Measurements from ENCODE around the gene GTPBP4. TPM values are rescaled to one million over a fixed set of nuclear protein-coding genes. Genes with fewer than 3 reads are reported as not detected.

The GTPBP4 gene
- total RNA-seq = 29.3 and 59.2 TPM in 2 replicates

DNA sequence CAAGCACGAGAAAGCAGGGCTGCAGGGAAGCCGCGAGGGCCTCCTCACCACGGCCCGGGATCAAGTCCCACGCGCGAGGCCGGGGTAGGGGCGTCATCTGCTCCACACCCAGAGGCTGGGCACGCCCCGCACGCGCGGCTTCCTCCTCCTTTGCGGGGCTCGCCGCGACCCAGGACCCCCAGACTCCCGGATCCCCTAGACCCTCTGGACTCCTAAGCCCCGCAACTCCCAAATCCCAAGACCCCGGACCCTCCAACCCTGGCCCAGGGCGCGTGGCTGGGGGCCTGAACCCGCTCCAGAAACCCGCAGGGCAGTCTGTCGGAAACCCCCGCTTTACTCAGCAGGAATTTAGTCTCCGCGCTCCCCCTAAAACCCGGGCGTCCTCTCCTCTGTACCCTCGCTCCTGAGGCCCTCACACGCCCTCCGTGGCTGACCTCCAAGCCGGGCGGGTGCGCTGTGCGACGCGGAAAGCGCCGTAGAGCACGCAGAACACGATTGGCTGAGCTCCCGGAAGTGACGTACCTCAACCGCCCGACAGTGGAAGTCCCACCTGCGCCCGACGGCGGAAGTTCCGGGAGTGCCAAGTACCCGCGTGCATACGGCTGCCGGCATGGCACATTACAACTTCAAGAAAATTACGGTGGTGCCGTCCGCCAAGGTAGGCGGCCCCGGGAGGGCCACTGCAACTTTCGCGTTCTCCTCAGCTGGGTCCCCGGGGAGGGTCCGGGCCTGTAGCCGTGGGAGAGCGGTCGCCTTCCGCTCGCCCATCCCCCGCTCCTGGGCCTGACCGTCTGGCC is at the start of gene GTPBP4:
TSS of gene GTPBP4 (plus strand) at position 565 of the 797 bp plus-strand sequence. CDS start at position 611, 46 bp downstream.
- peak; percentile 89 for DNase-seq (ENCODE audit: low read depth)
- Histone ChIP-seq H3K4me3 (ENCODE audit: low read depth, low read length) (peak within 1 kb of the TSS; percentile 78), H3K36me3 (ENCODE audit: control insufficient read depth, insufficient read depth, low read length) (peaks cover 2% of the 10 kb centered on the region), H3K27me3 (ENCODE audit: control insufficient read depth, insufficient read depth, low read length) (no peaks in the 10 kb centered on the region)
- TF ChIP-seq, protein P1, sequence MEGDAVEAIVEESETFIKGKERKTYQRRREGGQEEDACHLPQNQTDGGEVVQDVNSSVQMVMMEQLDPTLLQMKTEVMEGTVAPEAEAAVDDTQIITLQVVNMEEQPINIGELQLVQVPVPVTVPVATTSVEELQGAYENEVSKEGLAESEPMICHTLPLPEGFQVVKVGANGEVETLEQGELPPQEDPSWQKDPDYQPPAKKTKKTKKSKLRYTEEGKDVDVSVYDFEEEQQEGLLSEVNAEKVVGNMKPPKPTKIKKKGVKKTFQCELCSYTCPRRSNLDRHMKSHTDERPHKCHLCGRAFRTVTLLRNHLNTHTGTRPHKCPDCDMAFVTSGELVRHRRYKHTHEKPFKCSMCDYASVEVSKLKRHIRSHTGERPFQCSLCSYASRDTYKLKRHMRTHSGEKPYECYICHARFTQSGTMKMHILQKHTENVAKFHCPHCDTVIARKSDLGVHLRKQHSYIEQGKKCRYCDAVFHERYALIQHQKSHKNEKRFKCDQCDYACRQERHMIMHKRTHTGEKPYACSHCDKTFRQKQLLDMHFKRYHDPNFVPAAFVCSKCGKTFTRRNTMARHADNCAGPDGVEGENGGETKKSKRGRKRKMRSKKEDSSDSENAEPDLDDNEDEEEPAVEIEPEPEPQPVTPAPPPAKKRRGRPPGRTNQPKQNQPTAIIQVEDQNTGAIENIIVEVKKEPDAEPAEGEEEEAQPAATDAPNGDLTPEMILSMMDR (IDR thresholded peaks at IDR 0.05; ENCODE audit: insufficient read depth, low read length, poor library complexity, severe bottlenecking) = peak; percentile 19

DNA sequence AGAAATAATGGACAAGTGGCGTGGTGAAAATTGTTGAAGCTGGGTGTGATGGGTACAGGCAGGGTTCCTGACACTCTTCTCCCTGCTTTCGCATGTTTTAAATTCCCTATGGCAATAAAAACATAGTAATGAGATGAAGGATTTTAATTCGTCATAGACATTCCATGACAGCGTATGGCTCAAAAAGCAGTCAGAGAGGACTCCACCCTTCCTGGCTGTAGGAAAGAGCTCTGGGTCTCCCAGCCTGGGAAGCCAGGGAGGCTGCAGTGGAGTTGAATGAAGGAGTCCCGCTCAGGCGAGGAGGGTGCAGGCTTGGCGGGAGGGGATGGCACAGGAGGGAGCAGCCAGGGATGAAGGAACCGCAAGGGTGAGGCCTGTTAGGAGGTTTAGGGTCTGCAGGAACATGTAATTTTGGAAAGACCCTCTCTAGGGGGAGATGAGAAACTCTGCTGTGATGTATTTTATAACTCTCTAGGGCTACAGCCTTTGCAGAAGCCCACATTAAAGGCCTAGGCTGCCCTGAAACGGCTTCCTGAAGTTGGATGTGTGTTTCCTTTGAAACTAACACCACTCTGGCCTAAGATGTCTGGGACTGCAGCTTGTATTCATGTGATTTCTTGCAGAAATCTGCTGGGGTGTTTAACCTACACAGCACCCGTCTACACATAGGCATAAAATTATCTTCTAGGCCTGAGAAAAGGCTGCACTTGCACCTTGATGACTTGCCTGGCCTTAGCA is 49.1 kb upstream of the GTPBP4 start:
- no peak for DNase-seq (ENCODE audit: low read depth)
- Histone ChIP-seq H3K36me3 (ENCODE audit: control insufficient read depth, insufficient read depth, low read length) (no peaks in the 10 kb centered on the region), H3K4me3 (ENCODE audit: low read depth, low read length) (no peak overlapping the region), H3K27me3 (ENCODE audit: control insufficient read depth, insufficient read depth, low read length) (no peaks in the 10 kb centered on the region)
- TF ChIP-seq, protein P1 (IDR thresholded peaks at IDR 0.05; ENCODE audit: insufficient read depth, low read length, poor library complexity, severe bottlenecking) = no peak

DNA sequence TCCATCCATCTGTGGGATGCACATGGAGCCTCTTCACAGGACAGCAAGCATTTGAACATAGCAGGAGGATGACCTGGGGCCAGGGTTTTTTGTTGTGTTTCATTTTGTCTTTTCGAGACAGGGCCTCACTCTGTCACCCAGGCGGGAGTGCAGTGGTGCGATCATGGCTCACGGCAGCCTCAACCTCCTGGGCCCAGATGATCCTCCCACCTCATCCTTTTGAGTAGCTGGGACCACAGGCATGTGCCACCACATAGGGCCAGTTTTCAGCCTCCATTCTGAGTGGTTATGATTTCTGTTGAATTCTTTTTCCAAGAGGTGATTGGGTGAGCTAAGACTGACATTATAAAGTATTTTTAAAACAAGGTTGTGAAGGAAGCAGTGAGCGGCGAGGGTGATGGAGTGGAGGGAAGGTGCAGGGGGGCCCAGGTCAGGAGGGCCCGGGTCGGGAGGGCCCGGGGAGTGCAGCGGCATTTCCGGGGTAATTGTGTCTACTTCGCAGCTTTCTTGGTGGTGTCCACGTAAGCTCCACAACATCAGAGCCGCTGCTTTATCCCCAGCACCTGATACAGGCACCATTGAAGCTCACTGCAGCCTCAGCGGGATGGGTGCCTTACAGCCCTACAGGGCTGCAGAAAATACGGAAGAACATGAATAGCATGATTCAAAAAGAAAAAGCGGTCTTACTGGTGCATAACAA is 44.8 kb upstream of the GTPBP4 start:
- no peaks in the 10 kb centered on the region for H3K27me3 ChIP-seq (ENCODE audit: control insufficient read depth, insufficient read depth, low read length)

DNA sequence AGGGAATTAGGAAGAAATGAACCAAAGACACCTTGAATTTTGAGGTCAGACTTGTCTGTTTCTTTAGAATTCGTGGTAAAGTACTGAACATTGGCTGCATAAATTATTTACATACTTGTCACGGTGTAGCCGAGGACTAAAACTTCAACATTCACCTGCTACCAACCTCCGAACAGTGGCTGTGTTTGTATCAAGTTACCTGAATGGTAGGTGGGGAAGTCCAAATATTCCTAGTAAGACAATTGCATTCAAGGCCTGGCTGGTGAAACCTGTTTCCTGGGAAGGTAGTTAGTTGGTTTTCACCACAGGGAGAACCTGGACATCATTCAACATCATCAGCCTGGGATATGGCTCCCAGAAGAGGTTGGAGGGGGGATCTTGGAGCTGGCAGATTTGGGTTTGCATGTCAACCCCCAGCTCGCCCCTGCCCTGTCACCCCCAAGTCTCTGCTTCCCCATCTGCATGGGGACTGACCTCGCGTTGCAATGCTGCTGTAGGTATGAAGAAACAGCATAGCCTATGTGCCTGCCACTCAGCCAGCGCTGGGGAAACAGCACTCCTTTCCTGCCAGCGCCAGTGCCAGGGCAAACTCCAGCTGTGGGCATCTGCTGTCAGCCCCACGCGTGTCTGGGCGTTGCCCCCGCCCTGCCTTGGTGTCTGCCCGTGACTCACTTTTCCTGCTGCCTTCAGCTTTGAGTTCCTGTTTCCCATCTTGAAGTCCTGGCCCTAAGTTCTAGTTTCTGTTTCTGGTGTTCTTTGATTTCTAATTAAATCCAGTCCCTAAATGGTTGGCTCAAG is 44.0 kb upstream of the GTPBP4 start:
- Histone ChIP-seq H3K27me3 (ENCODE audit: control insufficient read depth, insufficient read depth, low read length) (no peaks in the 10 kb centered on the region), H3K36me3 (ENCODE audit: control insufficient read depth, insufficient read depth, low read length) (no peaks in the 10 kb centered on the region), H3K4me3 (ENCODE audit: low read depth, low read length) (no peak overlapping the region)
- TF ChIP-seq, protein P1 (IDR thresholded peaks at IDR 0.05; ENCODE audit: insufficient read depth, low read length, poor library complexity, severe bottlenecking) = no peak
- no peak for DNase-seq (ENCODE audit: low read depth)

More for the DNA sequence above, 44.8 kb upstream of the GTPBP4 start:
- DNase-seq (ENCODE audit: low read depth) = no peak
- Histone ChIP-seq H3K4me3 (ENCODE audit: low read depth, low read length) (no peak overlapping the region), H3K36me3 (ENCODE audit: control insufficient read depth, insufficient read depth, low read length) (no peaks in the 10 kb centered on the region)
- TF ChIP-seq, protein P1 (IDR thresholded peaks at IDR 0.05; ENCODE audit: insufficient read depth, low read length, poor library complexity, severe bottlenecking) = no peak

DNA sequence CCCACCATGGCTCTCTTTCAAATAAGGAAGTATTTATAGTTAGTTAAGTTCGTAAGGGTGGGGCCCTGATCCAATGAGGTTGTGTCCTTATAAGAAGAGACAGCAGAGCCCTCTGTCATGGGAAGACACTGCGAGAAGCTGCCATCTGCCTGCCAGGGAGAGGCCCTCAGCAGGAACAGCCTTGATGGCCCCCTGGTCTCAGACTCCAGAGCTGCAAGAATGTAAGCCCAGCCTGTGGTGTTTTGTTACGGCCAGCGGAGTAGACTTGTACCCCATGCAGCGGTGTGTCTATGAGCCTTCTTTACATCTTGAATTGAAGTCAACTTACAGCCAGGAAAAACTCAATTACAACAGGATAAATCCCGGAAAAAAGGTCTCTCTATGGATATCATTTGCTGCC is 42.5 kb upstream of the GTPBP4 start:
- Histone ChIP-seq H3K36me3 (ENCODE audit: control insufficient read depth, insufficient read depth, low read length) (no peaks in the 10 kb centered on the region), H3K4me3 (ENCODE audit: low read depth, low read length) (no peak overlapping the region), H3K27me3 (ENCODE audit: control insufficient read depth, insufficient read depth, low read length) (no peaks in the 10 kb centered on the region)
- TF ChIP-seq, protein P1 (IDR thresholded peaks at IDR 0.05; ENCODE audit: insufficient read depth, low read length, poor library complexity, severe bottlenecking) = no peak
- no peak for DNase-seq (ENCODE audit: low read depth)
